Central memory CD8-positive, alpha-beta T cell (primary cell): ENCODE data around the gene MACROH2A1.

Source experiments
- ATAC-seq: fragments of 150-1000 bp; cut with Tn5 transposase; replicated peaks from 2 replicates; pipeline ENCODE4 v1.10.0; 2022; ENCODE audit warnings: mild to moderate bottlenecking, moderate FRiP score, moderate number of reproducible peaks; ENCODE audit not compliant: poor library complexity, severe bottlenecking; ENCODE audit errors: extremely low read depth
- DNase-seq, 2 donors: peaks; one replicate each; pipeline ENCODE4 v3.0.0; 2021; ENCODE audit warnings: low spot score in 2 of 2
- H3K27ac Mint-ChIP-seq: one replicate; pipeline ENCODE4 v1.8.0; 2022; ENCODE audit warnings: low read depth, mild to moderate bottlenecking, moderate library complexity, mixed read lengths
- H3K27me3 Mint-ChIP-seq: one replicate; pipeline ENCODE4 v1.8.0; 2022; ENCODE audit warnings: mixed read lengths
- H3K36me3 Mint-ChIP-seq: one replicate; pipeline ENCODE4 v1.8.0; 2022; ENCODE audit warnings: mild to moderate bottlenecking, moderate library complexity, mixed read lengths; ENCODE audit not compliant: insufficient read depth
- H3K4me1 Mint-ChIP-seq: one replicate; pipeline ENCODE4 v1.8.0; 2022; ENCODE audit warnings: mixed read lengths
- H3K4me3 Mint-ChIP-seq: one replicate; pipeline ENCODE4 v1.8.0; 2022; ENCODE audit warnings: mild to moderate bottlenecking, moderate library complexity, mixed read lengths
- H3K9me3 Mint-ChIP-seq: one replicate; pipeline ENCODE4 v1.8.0; 2022; ENCODE audit warnings: mixed read lengths

MACROH2A1 gene

GRCh38 chr5:135388860-135389435, 10.1 kb downstream of the MACROH2A1 start:
- H3K27me3 Mint-ChIP-seq, result no peaks in the 10 kb centered on the region
- ATAC-seq (no peak), DNase-seq (no peak)
- H3K9me3 Mint-ChIP-seq, result no peaks in the 10 kb centered on the region
- peaks cover 84% of the 10 kb centered on the region for H3K4me1 Mint-ChIP-seq
- H3K36me3 Mint-ChIP-seq, result peaks cover 42% of the 10 kb centered on the region
- H3K27ac Mint-ChIP-seq, result no peak overlapping the region
- no peak overlapping the region for H3K4me3 Mint-ChIP-seq

DNA sequence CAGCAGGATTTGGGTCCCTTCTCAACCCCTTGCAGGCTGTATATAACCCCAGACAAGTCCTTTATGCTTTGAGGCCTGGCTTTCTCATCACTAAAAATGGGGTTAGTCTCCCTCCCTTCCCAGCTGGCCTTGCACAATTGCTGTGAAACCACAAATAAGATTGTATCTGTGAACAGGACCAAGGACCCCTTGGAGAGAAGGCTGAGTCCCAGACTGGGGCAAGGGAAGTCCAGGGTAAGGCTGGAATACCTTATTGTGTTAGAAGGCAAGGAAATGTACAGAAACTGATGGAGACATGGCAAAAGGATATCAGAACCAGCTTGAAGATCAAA, 11.4 kb downstream of the MACROH2A1 start:
- no peak overlapping the region for H3K27ac Mint-ChIP-seq

DNA sequence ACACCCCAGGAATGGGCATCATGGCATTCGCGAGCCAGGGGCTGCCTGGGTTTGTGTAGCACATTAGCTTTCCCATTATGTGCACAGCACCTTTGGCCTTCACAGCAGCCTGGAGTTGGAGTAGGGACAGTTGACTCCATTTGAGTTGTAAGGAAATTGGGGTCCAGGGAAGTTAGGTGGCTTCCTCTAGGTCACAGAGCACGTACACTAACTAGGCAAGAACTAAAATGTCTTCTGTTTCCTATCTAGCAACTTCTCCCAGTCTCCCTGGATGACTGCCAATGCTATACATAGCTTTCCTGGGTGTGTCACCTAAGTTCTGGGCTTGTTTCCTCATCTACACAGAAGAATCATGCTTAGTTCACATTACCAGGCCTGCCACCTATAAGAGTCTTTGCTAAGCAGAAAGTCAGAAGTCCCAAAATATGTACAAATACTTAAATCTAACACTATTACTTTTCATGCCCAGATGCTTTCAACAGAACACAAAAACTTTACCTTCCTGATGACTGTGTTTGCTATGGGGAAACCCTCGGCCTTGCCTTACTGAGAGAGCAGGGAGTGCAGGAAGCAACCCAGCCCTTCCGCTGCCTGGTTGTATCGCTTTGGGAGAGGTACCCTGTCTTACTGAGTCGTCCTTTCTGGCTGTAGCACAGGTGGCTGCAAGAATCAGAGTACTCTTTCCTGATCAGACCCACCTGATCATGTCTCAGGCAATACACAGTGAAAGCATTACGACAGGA, 12.0 kb downstream of the MACROH2A1 start:
- H3K36me3 Mint-ChIP-seq, result peaks cover 48% of the 10 kb centered on the region
- ATAC-seq (no peak), DNase-seq (no peak)
- no peak overlapping the region for H3K4me3 Mint-ChIP-seq
- peaks cover 74% of the 10 kb centered on the region for H3K4me1 Mint-ChIP-seq
- no peaks in the 10 kb centered on the region for H3K27me3 Mint-ChIP-seq
- H3K27ac Mint-ChIP-seq, result no peak overlapping the region
- H3K9me3 Mint-ChIP-seq, result no peaks in the 10 kb centered on the region

More for the DNA sequence above, 11.4 kb downstream of the MACROH2A1 start:
- no peak for ATAC-seq
- Mint-ChIP-seq H3K4me1 (peaks cover 74% of the 10 kb centered on the region), H3K36me3 (peaks cover 47% of the 10 kb centered on the region), H3K4me3 (no peak overlapping the region), H3K9me3 (no peaks in the 10 kb centered on the region), H3K27me3 (no peaks in the 10 kb centered on the region)
- no peak for DNase-seq

- H3K27me3 Mint-ChIP-seq, result no peaks in the 10 kb centered on the region
- H3K36me3 Mint-ChIP-seq, result peaks cover 51% of the 10 kb centered on the region
- H3K9me3 Mint-ChIP-seq, result no peaks in the 10 kb centered on the region
- H3K4me3 Mint-ChIP-seq, result no peak overlapping the region
- DNase-seq, result no peak
- peaks cover 65% of the 10 kb centered on the region for H3K4me1 Mint-ChIP-seq
- no peak for ATAC-seq
- no peak overlapping the region for H3K27ac Mint-ChIP-seq
These were observed 12.9 kb downstream of the MACROH2A1 start for GRCh38 chr5:135386096-135386495.

- DNase-seq (no peak), ATAC-seq (no peak)
- no peak overlapping the region for H3K27ac Mint-ChIP-seq
- H3K4me1 Mint-ChIP-seq, result peaks cover 64% of the 10 kb centered on the region
- no peaks in the 10 kb centered on the region for H3K9me3 Mint-ChIP-seq
- H3K27me3 Mint-ChIP-seq, result no peaks in the 10 kb centered on the region
- peaks cover 54% of the 10 kb centered on the region for H3K36me3 Mint-ChIP-seq
- H3K4me3 Mint-ChIP-seq, result no peak overlapping the region
These were observed 13.5 kb downstream of the MACROH2A1 start for GRCh38 chr5:135385576-135385975.

DNA sequence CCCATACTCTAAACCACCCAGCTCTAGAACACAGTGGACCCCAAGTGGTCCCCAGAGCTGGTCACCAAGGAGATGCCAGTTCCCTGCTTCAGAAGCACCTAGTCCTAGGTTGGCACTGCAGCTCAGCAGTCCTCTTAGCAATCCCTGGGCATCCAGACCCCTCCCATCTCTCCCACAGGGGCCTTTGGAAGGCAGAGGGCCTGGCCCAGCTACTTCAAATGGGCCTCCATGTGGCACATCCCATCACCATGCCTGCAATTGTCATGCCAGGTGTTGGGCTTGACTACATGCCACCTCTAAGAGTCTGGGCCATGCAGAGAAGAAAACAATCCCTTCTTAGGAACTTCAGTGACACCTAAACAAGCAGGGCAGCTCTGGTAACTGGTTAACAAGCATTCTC, 14.1 kb downstream of the MACROH2A1 start:
- no peaks in the 10 kb centered on the region for H3K9me3 Mint-ChIP-seq
- ATAC-seq (no peak), DNase-seq (no peak)
- H3K27ac Mint-ChIP-seq, result no peak overlapping the region
- H3K4me3 Mint-ChIP-seq, result no peak overlapping the region
- peaks cover 50% of the 10 kb centered on the region for H3K36me3 Mint-ChIP-seq
- H3K27me3 Mint-ChIP-seq, result no peaks in the 10 kb centered on the region
- H3K4me1 Mint-ChIP-seq, result peaks cover 60% of the 10 kb centered on the region

- no peak overlapping the region for H3K4me3 Mint-ChIP-seq
These were observed 15.1 kb downstream of the MACROH2A1 start for GRCh38 chr5:135383803-135384495.

DNA sequence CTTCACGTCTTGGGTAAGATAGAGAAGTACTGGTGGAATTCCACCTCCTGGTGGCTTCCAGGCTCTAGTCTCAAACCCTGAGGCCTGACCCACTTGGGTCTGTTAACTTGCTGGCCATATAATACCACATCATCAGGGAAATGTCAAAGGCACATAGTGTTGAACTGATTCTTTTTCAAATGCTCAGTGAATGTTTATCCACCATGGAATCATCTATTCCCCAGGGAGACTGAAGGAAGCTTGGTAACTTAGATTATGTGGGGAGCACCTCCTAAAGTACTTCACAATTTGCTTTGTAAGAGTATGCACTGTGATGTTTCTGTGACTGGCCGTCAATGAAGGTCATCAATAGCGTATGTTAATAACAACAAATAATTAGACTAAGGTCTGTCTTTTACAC, 16.1 kb downstream of the MACROH2A1 start:
- Mint-ChIP-seq H3K9me3 (no peaks in the 10 kb centered on the region), H3K27ac (no peak overlapping the region), H3K4me3 (no peak overlapping the region), H3K4me1 (peaks cover 57% of the 10 kb centered on the region), H3K36me3 (peaks cover 37% of the 10 kb centered on the region), H3K27me3 (no peaks in the 10 kb centered on the region)
- DNase-seq, result no peak
- no peak for ATAC-seq

More at GRCh38 chr5:135383803-135384495, 15.1 kb downstream of the MACROH2A1 start:
- no peaks in the 10 kb centered on the region for H3K27me3 Mint-ChIP-seq
- DNase-seq (no peak), ATAC-seq (no peak)
- no peak overlapping the region for H3K27ac Mint-ChIP-seq
- H3K36me3 Mint-ChIP-seq, result peaks cover 46% of the 10 kb centered on the region
- no peaks in the 10 kb centered on the region for H3K9me3 Mint-ChIP-seq
- peaks cover 58% of the 10 kb centered on the region for H3K4me1 Mint-ChIP-seq

- H3K4me3 Mint-ChIP-seq, result no peak overlapping the region
- ATAC-seq, result no peak
- no peak for DNase-seq
- no peaks in the 10 kb centered on the region for H3K27me3 Mint-ChIP-seq
- peaks cover 58% of the 10 kb centered on the region for H3K4me1 Mint-ChIP-seq
- H3K36me3 Mint-ChIP-seq, result peaks cover 33% of the 10 kb centered on the region
- H3K9me3 Mint-ChIP-seq, result no peaks in the 10 kb centered on the region
- H3K27ac Mint-ChIP-seq, result no peak overlapping the region
These were observed 16.8 kb downstream of the MACROH2A1 start for GRCh38 chr5:135382106-135382790.

DNA sequence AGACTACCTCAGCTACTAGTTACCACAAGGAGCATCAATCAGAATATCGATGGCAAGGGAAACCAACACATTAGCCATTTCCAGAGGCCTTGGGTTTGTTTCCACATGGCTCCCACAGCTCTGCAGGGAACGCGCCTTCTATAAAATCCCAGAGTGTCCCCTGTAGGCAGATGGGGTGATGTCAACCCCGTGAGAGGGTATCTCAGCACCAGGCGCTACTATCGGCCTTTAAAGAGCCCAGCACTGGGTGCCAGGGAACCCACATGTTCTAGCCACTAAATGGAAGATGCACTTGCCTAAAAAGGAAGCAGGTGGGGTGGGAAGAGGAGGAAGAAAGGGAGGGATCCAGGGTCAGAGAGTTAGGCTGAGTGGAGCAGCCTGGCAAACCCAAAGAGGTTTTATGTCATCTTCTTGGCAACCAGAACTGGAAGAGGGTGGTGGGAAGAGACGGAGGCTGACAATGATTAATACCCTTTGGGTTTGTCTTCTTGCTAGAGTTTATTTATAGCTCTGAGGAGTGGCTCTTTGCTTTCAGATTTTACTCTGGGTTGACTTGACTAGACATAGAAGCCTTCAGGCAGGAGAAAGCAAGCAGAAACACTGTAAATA, 19.9 kb downstream of the MACROH2A1 start:
- ATAC-seq (no peak), DNase-seq (no peak)
- Mint-ChIP-seq H3K27ac (no peak overlapping the region), H3K4me3 (no peak overlapping the region), H3K9me3 (no peaks in the 10 kb centered on the region), H3K36me3 (peaks cover 28% of the 10 kb centered on the region), H3K4me1 (peaks cover 55% of the 10 kb centered on the region), H3K27me3 (no peaks in the 10 kb centered on the region)

DNA sequence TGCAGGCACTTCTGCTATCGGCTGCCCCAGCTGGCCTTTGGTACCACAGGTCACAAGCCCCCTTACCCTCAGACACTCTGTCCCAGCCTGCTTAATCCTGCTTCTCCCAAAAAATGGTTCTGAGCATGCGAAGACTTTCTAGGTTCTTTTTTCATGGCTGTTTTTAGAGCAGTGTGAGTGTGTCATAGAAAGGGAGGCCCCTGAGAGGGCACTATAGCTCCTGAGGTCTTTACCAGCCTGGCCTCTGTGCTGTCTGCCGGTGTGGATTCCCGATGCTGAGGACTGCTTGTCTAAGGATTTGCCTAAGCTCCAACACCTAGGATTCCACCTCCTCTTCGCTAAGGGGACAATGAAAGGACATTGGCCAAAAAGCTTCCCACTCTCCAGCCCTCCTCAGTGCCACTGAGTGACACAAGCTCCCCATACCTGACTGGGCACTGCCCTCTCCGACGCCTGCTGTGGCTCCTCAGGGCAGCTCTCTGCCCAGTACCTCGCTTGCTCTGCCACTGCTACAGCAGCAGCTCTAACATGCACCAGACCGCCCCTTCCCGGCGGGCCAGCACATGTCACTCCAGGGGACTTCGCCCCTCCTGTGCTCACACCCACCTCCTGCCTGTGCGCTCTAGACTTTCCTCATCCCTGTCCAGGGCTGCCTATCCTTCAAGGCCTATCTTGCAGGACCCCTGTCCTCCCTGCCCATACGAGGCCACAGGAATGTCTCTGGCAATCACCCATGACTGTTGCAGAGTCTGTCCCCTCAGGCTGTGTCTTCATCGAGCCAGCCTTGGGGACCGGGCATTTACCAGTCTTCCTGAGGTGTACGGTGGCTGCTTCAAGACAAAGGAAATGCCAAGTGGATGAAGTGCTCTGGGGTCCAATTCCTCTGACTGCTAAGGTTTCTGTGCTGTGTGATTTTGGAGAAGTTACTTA, 21.0 kb downstream of the MACROH2A1 start:
- ATAC-seq, result no peak
- H3K4me3 Mint-ChIP-seq, result no peak overlapping the region
- H3K36me3 Mint-ChIP-seq, result peaks cover 27% of the 10 kb centered on the region
- H3K27me3 Mint-ChIP-seq, result no peaks in the 10 kb centered on the region
- DNase-seq, result no peak
- H3K9me3 Mint-ChIP-seq, result no peaks in the 10 kb centered on the region
- H3K4me1 Mint-ChIP-seq, result peaks cover 57% of the 10 kb centered on the region
- H3K27ac Mint-ChIP-seq, result peak overlapping the region; percentile 44
